ENCODE data around the gene BSND. TPM values are rescaled to one million over a fixed set of nuclear protein-coding genes. Genes with fewer than 3 reads are reported as not detected.

Gene BSND
- polyA plus RNA-seq, 1 of the 3 experiments (the other 2 are of a cell fraction), result not detected

DNA sequence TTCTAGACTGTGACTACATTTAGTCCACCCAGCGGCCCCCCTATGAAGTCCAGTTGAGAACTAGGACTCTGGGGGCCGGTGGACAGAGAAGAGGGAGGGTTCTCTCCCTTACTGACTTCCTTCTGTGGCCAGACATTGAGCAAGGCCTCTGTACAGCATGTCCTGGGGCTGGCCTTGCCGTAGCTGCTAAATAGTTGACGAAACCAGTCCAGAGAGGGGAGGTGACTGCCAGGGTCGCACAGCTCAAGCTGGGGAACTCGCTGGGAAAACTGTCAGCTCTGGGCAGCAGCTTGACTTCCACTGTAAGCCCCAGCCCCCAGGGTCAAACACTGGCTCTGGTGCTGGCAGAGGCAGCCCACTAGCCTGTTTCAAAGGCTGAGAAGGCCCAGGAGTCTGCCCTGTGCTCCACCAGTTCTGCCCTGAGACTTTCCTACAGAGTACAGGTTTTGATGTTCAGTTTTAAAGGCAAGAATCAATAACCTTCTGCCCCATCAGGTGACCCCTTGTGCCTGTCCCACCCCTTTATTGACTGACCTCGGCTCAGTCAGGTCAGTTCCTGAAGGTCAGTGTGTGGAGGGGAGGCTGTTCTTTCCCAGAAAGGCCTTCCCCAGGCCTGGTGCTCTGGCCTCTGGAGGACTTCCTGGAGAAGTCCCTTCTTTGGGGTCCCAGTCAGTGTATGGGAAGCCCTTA is 54.7 kb downstream of the BSND start:
- Histone ChIP-seq H3K79me2 (ENCODE audit: insufficient read depth) (no peaks in the 10 kb centered on the region), H3K4me2 (no peak overlapping the region), H3K9me2 (no peaks in the 10 kb centered on the region), H3F3A (replicated peaks; ENCODE audit: insufficient read depth) (no peaks in the 10 kb centered on the region), H3K27me3 (ENCODE audit: insufficient read depth) (no peaks in the 10 kb centered on the region), H3K27ac (ENCODE audit: low read depth in 2 of 2, low read length in 1 of 2) (no peak overlapping the region), H3K4me3 (ENCODE audit: low read depth in 2 of 2, low read length in 1 of 2) (no peak overlapping the region), H3K36me3 (replicated peaks in 1 of 2; ENCODE audit: control insufficient read depth in 1 of 2, insufficient read depth in 2 of 2, low read length in 1 of 2) (no peaks in the 10 kb centered on the region), H3K4me1 (ENCODE audit: control insufficient read depth in 1 of 2, insufficient read depth in 2 of 2, low read depth in 1 of 2, low read length in 1 of 2) (peaks cover 0 to 28% of the 10 kb centered on the region in 2 experiments; a peak in 1 of 4 replicates), H3K9ac (no peak overlapping the region), H4K20me1 (ENCODE audit: insufficient read depth) (no peaks in the 10 kb centered on the region), H2AFZ (ENCODE audit: low read depth) (no peak overlapping the region), H3K9me3 (no peaks in the 10 kb centered on the region)
- WGBS (ENCODE audit: low lambda C conversion rate), result 45% methylated on average over 4 of the region's 7 CpGs
- CTCF ChIA-PET, result interaction anchor here (2.5 kb wide), 1 partner anchor 18 kb away, joined by 7 read pairs; no protein-coding TSS in a partner anchor
- TF ChIP-seq RXRA (IDR thresholded peaks at IDR 0.05; ENCODE audit: borderline replicate concordance, low read depth), result no peak
- no peak for TF ChIP-seq POLR2AphosphoS5 (IDR thresholded peaks at IDR 0.05; ENCODE audit: low read depth, low read length)
- TF ChIP-seq, protein P1, sequence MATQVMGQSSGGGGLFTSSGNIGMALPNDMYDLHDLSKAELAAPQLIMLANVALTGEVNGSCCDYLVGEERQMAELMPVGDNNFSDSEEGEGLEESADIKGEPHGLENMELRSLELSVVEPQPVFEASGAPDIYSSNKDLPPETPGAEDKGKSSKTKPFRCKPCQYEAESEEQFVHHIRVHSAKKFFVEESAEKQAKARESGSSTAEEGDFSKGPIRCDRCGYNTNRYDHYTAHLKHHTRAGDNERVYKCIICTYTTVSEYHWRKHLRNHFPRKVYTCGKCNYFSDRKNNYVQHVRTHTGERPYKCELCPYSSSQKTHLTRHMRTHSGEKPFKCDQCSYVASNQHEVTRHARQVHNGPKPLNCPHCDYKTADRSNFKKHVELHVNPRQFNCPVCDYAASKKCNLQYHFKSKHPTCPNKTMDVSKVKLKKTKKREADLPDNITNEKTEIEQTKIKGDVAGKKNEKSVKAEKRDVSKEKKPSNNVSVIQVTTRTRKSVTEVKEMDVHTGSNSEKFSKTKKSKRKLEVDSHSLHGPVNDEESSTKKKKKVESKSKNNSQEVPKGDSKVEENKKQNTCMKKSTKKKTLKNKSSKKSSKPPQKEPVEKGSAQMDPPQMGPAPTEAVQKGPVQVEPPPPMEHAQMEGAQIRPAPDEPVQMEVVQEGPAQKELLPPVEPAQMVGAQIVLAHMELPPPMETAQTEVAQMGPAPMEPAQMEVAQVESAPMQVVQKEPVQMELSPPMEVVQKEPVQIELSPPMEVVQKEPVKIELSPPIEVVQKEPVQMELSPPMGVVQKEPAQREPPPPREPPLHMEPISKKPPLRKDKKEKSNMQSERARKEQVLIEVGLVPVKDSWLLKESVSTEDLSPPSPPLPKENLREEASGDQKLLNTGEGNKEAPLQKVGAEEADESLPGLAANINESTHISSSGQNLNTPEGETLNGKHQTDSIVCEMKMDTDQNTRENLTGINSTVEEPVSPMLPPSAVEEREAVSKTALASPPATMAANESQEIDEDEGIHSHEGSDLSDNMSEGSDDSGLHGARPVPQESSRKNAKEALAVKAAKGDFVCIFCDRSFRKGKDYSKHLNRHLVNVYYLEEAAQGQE (IDR thresholded peaks at IDR 0.05; ENCODE audit: low read depth, low read length), result no peak
- TF ChIP-seq, protein P2, sequence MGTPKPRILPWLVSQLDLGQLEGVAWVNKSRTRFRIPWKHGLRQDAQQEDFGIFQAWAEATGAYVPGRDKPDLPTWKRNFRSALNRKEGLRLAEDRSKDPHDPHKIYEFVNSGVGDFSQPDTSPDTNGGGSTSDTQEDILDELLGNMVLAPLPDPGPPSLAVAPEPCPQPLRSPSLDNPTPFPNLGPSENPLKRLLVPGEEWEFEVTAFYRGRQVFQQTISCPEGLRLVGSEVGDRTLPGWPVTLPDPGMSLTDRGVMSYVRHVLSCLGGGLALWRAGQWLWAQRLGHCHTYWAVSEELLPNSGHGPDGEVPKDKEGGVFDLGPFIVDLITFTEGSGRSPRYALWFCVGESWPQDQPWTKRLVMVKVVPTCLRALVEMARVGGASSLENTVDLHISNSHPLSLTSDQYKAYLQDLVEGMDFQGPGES (IDR thresholded peaks at IDR 0.05; ENCODE audit: low read depth, low read length), result no peak
- no peak for TF ChIP-seq NFIC (IDR thresholded peaks at IDR 0.05; ENCODE audit: borderline replicate concordance)
- TF ChIP-seq TAF1 (IDR thresholded peaks at IDR 0.05; ENCODE audit: borderline replicate concordance, low read depth, low read length), result no peak
- TF ChIP-seq MEF2A (IDR thresholded peaks at IDR 0.05; ENCODE audit: borderline replicate concordance, low read depth), result no peak
- TF ChIP-seq, protein P3, sequence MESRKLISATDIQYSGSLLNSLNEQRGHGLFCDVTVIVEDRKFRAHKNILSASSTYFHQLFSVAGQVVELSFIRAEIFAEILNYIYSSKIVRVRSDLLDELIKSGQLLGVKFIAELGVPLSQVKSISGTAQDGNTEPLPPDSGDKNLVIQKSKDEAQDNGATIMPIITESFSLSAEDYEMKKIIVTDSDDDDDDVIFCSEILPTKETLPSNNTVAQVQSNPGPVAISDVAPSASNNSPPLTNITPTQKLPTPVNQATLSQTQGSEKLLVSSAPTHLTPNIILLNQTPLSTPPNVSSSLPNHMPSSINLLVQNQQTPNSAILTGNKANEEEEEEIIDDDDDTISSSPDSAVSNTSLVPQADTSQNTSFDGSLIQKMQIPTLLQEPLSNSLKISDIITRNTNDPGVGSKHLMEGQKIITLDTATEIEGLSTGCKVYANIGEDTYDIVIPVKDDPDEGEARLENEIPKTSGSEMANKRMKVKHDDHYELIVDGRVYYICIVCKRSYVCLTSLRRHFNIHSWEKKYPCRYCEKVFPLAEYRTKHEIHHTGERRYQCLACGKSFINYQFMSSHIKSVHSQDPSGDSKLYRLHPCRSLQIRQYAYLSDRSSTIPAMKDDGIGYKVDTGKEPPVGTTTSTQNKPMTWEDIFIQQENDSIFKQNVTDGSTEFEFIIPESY (IDR thresholded peaks at IDR 0.05; ENCODE audit: borderline replicate concordance, low read depth), result no peak
- no peak for TF ChIP-seq YY1 (IDR thresholded peaks at IDR 0.05; ENCODE audit: low read depth)
- no peak for TF ChIP-seq FOXM1 (IDR thresholded peaks at IDR 0.05; ENCODE audit: low read depth)
- TF ChIP-seq, protein P4, sequence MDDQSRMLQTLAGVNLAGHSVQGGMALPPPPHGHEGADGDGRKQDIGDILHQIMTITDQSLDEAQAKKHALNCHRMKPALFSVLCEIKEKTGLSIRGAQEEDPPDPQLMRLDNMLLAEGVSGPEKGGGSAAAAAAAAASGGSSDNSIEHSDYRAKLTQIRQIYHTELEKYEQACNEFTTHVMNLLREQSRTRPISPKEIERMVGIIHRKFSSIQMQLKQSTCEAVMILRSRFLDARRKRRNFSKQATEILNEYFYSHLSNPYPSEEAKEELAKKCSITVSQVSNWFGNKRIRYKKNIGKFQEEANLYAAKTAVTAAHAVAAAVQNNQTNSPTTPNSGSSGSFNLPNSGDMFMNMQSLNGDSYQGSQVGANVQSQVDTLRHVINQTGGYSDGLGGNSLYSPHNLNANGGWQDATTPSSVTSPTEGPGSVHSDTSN (IDR thresholded peaks at IDR 0.05), result no peak
- TF ChIP-seq, protein P5, sequence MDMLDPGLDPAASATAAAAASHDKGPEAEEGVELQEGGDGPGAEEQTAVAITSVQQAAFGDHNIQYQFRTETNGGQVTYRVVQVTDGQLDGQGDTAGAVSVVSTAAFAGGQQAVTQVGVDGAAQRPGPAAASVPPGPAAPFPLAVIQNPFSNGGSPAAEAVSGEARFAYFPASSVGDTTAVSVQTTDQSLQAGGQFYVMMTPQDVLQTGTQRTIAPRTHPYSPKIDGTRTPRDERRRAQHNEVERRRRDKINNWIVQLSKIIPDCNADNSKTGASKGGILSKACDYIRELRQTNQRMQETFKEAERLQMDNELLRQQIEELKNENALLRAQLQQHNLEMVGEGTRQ (IDR thresholded peaks at IDR 0.05; ENCODE audit: borderline replicate concordance, low read depth, low read length), result no peak
- TF ChIP-seq SIN3A (IDR thresholded peaks at IDR 0.05; ENCODE audit: borderline replicate concordance, low read depth, low read length), result no peak
- TF ChIP-seq, protein P6, sequence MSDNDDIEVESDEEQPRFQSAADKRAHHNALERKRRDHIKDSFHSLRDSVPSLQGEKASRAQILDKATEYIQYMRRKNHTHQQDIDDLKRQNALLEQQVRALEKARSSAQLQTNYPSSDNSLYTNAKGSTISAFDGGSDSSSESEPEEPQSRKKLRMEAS (IDR thresholded peaks at IDR 0.05; ENCODE audit: low read depth), result no peak
- TF ChIP-seq, protein P7, sequence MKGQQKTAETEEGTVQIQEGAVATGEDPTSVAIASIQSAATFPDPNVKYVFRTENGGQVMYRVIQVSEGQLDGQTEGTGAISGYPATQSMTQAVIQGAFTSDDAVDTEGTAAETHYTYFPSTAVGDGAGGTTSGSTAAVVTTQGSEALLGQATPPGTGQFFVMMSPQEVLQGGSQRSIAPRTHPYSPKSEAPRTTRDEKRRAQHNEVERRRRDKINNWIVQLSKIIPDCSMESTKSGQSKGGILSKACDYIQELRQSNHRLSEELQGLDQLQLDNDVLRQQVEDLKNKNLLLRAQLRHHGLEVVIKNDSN (IDR thresholded peaks at IDR 0.05; ENCODE audit: borderline replicate concordance, low read depth), result no peak
- no peak for TF ChIP-seq TCF12 (IDR thresholded peaks at IDR 0.05)
- TF ChIP-seq CHD2 (IDR thresholded peaks at IDR 0.05; ENCODE audit: low read length, partially characterized antibody), result no peak
- TF ChIP-seq, protein P8, sequence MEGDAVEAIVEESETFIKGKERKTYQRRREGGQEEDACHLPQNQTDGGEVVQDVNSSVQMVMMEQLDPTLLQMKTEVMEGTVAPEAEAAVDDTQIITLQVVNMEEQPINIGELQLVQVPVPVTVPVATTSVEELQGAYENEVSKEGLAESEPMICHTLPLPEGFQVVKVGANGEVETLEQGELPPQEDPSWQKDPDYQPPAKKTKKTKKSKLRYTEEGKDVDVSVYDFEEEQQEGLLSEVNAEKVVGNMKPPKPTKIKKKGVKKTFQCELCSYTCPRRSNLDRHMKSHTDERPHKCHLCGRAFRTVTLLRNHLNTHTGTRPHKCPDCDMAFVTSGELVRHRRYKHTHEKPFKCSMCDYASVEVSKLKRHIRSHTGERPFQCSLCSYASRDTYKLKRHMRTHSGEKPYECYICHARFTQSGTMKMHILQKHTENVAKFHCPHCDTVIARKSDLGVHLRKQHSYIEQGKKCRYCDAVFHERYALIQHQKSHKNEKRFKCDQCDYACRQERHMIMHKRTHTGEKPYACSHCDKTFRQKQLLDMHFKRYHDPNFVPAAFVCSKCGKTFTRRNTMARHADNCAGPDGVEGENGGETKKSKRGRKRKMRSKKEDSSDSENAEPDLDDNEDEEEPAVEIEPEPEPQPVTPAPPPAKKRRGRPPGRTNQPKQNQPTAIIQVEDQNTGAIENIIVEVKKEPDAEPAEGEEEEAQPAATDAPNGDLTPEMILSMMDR (IDR thresholded peaks at IDR 0.05), result no peak
- no peak for TF ChIP-seq RAD21 (IDR thresholded peaks at IDR 0.05; ENCODE audit: low read length)
- POLR2A ChIA-PET, result no interaction called here
- DNase-seq, result no peak
